GM19239 (cell line): ENCODE measurements around the gene PCDHB3.
"Not testable (repeated sequence)": the region's sequence is repeated elsewhere in the genome, so short reads cannot be mapped to it uniquely, and the experiment has no call there.

Source experiments
- DNase-seq: peaks from one replicate; pipeline ENCODE4 v3.0.0; 2011; ENCODE audit warnings: low spot score; ENCODE audit not compliant: insufficient read length
- FAIRE-seq: peaks from 2 replicates; lab custom pipeline; 2011; peaks lifted over from hg19 to GRCh38; lab: Jason Lieb, UNC

The PCDHB3 gene

DNA sequence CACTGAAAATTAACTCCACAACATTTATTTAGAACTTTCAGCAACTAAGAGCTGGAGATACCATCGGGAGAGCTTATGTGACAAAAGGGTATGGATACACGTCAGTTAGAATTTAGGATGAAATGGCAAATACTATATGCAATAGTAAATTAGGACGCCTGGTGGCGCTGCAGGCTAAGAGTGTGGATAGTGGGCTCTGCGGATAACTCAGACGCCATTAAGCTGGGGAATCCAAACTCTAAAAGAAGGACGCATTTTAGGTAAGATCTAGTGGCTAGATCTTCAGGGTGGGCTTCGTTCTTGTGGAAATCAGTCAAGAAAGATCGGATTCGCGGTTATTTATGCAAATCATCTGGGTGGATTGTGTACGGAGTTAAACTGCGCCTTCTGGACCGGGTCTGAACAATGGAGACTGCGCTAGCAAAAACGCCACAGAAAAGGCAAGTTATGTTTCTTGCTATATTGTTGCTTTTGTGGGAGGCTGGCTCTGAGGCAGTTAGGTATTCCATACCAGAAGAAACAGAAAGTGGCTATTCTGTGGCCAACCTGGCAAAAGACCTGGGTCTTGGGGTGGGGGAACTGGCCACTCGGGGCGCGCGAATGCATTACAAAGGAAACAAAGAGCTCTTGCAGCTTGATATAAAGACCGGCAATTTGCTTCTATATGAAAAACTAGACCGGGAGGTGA lies 34.9 kb downstream of the PCDHB3 start, which contains the start of gene PCDHB5:
Gene PCDHB5 (plus strand): TSS at position 177 of the 688 bp plus-strand sequence. CDS start 229 bp downstream, at position 406.
- FAIRE-seq (no peak), DNase-seq (no peak)

DNA sequence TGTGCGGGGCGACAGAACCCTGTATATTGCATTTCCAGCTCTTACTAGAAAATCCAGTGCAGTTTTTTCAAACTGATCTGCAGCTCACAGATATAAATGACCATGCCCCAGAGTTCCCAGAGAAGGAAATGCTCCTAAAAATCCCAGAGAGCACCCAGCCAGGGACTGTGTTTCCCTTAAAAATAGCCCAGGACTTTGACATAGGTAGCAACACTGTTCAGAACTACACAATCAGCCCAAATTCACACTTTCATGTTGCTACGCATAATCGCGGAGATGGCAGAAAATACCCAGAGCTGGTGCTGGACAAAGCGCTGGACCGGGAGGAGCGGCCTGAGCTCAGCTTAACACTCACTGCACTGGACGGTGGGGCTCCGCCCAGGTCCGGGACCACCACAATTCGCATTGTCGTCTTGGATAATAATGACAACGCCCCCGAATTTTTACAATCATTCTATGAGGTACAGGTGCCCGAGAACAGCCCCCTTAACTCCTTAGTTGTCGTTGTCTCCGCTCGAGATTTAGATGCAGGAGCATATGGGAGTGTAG lies 35.5 kb downstream of the PCDHB3 start:
- DNase-seq, result no peak

DNA sequence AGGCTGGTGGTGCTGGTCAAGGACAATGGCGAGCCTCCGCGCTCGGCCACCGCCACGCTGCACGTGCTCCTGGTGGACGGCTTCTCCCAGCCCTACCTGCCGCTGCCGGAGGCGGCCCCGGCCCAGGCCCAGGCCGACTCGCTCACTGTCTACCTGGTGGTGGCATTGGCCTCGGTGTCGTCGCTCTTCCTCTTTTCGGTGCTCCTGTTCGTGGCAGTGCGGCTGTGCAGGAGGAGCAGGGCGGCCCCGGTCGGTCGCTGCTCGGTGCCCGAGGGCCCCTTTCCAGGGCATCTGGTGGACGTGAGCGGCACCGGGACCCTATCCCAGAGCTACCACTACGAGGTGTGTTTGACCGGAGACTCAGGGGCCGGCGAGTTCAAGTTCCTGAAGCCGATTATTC lies 37.1 kb downstream of the PCDHB3 start:
- not testable (repeated sequence) for FAIRE-seq, DNase-seq

More for the DNA sequence above, 35.5 kb downstream of the PCDHB3 start:
- FAIRE-seq, result no peak

DNA sequence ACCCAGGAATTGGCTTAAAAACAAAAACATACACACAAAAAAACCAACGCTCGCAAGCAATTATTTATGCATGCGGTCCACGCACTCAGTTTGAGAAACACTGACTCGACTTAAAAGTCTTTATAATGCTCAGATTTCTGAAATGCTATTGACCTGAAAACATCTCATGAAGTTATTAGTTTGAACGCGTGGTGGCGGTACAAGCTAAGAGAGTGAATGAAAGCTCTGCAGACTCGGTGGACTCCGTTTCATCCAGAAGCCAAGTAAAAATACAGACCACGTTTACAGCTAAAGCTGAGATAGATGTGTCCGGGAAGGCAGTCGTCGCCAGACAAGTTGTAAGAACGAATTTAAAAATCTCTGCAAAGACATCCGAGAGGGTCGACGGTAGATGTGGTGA lies 49.5 kb downstream of the PCDHB3 start, which contains the start of gene PCDHB6:
Gene PCDHB6 (plus strand): TSS at position 246 of the 400 bp plus-strand sequence. CDS start 201 bp downstream, outside the sequence.
- no peak for FAIRE-seq
- DNase-seq, result no peak

DNA sequence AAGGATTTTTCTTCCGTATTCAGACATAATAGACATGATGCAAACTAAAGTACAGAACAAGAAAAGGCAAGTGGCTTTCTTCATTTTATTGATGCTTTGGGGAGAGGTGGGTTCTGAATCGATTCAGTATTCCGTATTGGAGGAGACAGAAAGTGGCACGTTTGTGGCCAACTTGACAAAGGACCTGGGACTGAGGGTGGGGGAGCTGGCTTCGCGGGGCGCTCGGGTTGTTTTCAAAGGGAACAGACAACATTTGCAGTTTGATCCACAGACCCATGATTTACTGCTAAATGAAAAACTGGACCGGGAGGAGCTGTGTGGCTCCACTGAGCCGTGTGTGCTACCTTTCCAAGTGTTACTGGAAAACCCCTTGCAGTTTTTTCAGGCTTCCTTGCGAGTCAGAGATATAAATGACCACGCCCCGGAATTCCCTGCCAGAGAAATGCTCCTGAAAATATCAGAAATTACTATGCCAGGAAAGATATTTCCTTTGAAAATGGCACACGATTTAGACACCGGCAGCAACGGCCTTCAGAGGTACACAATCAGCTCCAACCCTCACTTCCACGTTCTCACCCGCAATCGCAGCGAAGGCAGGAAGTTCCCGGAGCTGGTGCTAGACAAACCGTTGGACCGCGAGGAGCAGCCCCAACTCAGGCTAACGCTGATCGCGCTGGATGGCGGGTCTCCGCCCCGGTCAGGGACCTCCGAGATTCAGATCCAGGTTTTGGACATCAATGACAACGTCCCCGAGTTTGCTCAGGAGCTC lies 50.1 kb downstream of the PCDHB3 start:
- FAIRE-seq, result no peak
- no peak for DNase-seq

DNA sequence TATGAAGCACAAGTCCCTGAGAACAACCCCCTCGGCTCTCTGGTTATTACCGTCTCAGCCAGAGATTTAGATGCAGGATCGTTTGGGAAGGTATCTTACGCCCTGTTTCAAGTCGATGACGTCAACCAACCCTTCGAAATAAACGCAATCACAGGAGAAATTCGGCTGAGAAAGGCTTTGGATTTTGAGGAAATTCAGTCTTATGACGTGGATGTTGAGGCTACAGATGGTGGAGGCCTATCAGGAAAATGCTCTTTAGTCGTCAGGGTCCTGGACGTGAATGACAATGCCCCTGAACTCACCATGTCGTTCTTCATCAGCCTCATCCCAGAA lies 50.7 kb downstream of the PCDHB3 start:
- DNase-seq (no peak), FAIRE-seq (no peak)

DNA sequence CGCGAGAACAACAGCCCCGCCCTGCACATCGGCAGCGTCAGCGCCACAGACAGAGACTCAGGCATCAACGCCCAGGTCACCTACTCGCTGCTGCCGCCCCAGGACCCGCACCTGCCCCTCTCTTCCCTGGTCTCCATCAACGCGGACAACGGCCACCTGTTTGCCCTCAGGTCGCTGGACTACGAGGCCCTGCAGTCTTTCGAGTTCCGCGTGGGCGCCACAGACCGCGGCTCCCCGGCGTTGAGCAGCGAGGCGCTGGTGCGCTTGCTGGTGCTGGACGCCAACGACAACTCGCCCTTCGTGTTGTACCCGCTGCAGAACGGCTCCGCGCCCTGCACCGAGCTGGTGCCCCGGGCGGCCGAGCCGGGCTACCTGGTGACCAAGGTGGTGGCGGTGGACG lies 51.4 kb downstream of the PCDHB3 start:
- FAIRE-seq, DNase-seq: not testable (repeated sequence)

DNA sequence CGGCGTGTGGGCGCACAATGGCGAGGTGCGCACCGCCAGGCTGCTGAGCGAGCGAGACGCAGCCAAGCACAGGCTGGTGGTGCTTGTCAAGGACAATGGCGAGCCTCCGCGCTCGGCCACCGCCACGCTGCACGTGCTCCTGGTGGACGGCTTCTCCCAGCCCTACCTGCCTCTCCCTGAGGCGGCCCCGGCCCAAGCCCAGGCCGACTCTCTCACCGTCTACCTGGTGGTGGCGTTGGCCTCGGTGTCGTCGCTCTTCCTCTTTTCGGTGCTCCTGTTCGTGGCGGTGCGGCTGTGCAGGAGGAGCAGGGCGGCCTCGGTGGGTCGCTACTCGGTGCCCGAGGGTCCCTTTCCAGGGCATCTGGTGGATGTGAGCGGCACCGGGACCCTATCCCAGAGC lies 51.8 kb downstream of the PCDHB3 start:
- not testable (repeated sequence) for FAIRE-seq, DNase-seq
